Spleen (tissue), 11 donors: ENCODE results near the gene POMGNT2. TPM values are rescaled to one million over a fixed set of nuclear protein-coding genes. Genes with fewer than 3 reads are reported as not detected.

Source experiments
- DNase-seq: peaks from one replicate; pipeline ENCODE4 v3.0.0-alpha.2; 2020
- H3K27ac ChIP-seq, 8 donors: fragments of 200-600 bp; sonication (generic) in 7 of 8; 1 replicate in 4 of 8; 2 replicates in 4 of 8; pipeline versions ENCODE4 v1.5.0 to v1.8.0; 2016 to 2021; ENCODE audit warnings: inconsistent platforms in 4 of 8, mild to moderate bottlenecking in 4 of 8, moderate library complexity in 1 of 8
- H3K27me3 ChIP-seq, 7 donors: fragments of 200-600 bp; sonication (generic) in 6 of 7; replicated peaks in 1 of 7; 1 replicate in 4 of 7; 2 replicates in 3 of 7; pipeline versions ENCODE4 v1.5.0 to v1.8.0; 2016 to 2021; ENCODE audit warnings: inconsistent platforms in 3 of 7, mild to moderate bottlenecking in 1 of 7
- H3K36me3 ChIP-seq, 6 donors: fragments of 200-600 bp; sonication (generic) in 5 of 6; 1 replicate in 4 of 6; 2 replicates in 2 of 6; pipeline versions ENCODE4 v1.5.0 to v1.8.0; 2016 to 2021; ENCODE audit warnings: inconsistent platforms in 2 of 6
- H3K4me1 ChIP-seq, 6 donors: fragments of 200-600 bp; sonication (generic) in 5 of 6; 1 replicate in 3 of 6; 2 replicates in 3 of 6; pipeline versions ENCODE4 v1.5.0 to v1.8.0; 2016 to 2021; ENCODE audit warnings: inconsistent platforms in 3 of 6
- H3K4me3 ChIP-seq, 8 donors: fragments of 200-600 bp; sonication (generic) in 7 of 8; 1 replicate in 4 of 8; 2 replicates in 4 of 8; pipeline versions ENCODE4 v1.5.0 to v1.8.0; 2016 to 2021; ENCODE audit warnings: inconsistent platforms in 4 of 8, mild to moderate bottlenecking in 4 of 8, moderate library complexity in 2 of 8
- H3K9me3 ChIP-seq, 8 donors: fragments of 200-600 bp; sonication (generic) in 7 of 8; 1 replicate in 4 of 8; 2 replicates in 4 of 8; pipeline versions ENCODE4 v1.5.0 to v1.8.0; 2016 to 2021; ENCODE audit warnings: inconsistent platforms in 4 of 8
- POLR2A ChIP-seq, 3 donors: fragments of 450-650 bp; IDR thresholded peaks; one replicate each; pipeline ENCODE4 v1.5.1; 2017; ENCODE audit warnings: antibody characterized with exemption in 3 of 3, mild to moderate bottlenecking in 1 of 3
- POLR2AphosphoS5 ChIP-seq, 3 donors: sonication (generic); formaldehyde crosslinking; IDR thresholded peaks; one replicate each; pipeline ENCODE4 v1.5.1; 2017; ENCODE audit warnings: antibody characterized with exemption in 3 of 3
- WGBS, 5 donors: extraction: QIAGEN DNeasy Blood & Tissue Kit in 3 of 5; methylation state at CpG; one replicate each; pipeline versions ENCODE4 v1.1.5 to v1.1.7; 2013 to 2018; 5-methylcytosine and 5-hydroxymethylcytosine counted together
- intact Hi-C: fragments of 100-400 bp; cut with DNase I; formaldehyde crosslinking; loops from one replicate; pipeline ENCODE4 v1.15.0; 2023; ENCODE audit warnings: low total_unique reads
- polyA plus RNA-seq, 3 donors: library from polyadenylated mRNA; stranded (reverse); fragments of 200-250 nt; gene quantifications; one replicate each; pipeline ENCODE4 v1.2.1, GENCODE V29; 2013
- total RNA-seq, 7 donors: library from RNA; depleted of rRNA in 3 of 7; stranded (reverse); fragments of >200 nt in 3 of 7; fragmentation: NEBNext Ultra II Directional in 4 of 7; extraction: Animal tissue kit (Norgen Biotek cat#: 25700) in 4 of 7; gene quantifications; one replicate each; pipeline versions ENCODE4 v1.1.0 to v1.2.1, GENCODE V29; 2016 to 2021
- TF ChIP-seq, protein P1 (sequence below), 11 experiments: fragments of 200-600 bp in 7 of 11; fragments of 450-650 bp in 4 of 11; sonication (generic) in 4 of 11; IDR thresholded peaks in 8 of 11; conservative IDR thresholded peaks in 3 of 11; 1 replicate in 7 of 11; 2 replicates in 4 of 11; pipeline versions ENCODE4 v1.4.0 to v1.8.0; 2016 to 2021; ENCODE audit warnings: antibody characterized with exemption in 11 of 11, inconsistent platforms in 4 of 11, mild to moderate bottlenecking in 1 of 11
- donor health status: healthy with polysubstance abuse.
- donor health status: DM: no; HTN: no; CAD: no; lungs with moderate emphysema.
- donor health status: DM: no; HTN: no; CAD: no.
- donor health status: Bipolar disorder and iron deficiency.
- donor health status: healthy.
- donor health status: DM: no; HTN: no; CAD: no.
- donor health status: DM: yes; HTN: yes; CAD: no.

Gene POMGNT2
- total and polyA plus RNA-seq, 10 donors = 2.3 to 13.6 (median 6.4) TPM

DNA sequence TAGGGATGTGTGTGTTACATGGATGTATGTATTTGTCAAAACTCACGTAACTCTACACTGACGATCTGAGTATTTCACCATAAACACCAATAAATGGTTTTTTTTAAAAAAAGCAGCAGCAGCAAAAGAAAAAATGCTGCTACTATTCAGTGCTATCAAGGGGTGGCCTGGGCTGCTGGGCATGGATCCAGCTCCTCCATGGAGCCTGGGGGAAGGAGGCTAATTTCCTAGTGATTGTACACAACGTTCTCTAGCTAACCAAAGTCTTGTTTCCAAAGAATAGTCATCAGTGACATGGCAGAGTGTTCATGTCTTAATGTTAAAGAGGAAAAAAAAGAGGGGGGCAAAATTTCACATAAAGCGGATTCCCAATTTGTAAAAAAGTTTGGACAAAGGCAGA, 29.0 kb downstream of the POMGNT2 start:
- Histone ChIP-seq H3K4me1 (no peaks in the 10 kb centered on the region), H3K9me3 (no peaks in the 10 kb centered on the region), H3K36me3 (peaks cover 0 to 47% (median 23%) of the 10 kb centered on the region in 6 donors), H3K4me3 (no peak overlapping the region), H3K27me3 (no peaks in the 10 kb centered on the region), H3K27ac (no peak overlapping the region)
- no peak for TF ChIP-seq POLR2AphosphoS5 (IDR thresholded peaks at IDR 0.05)
- no peak for TF ChIP-seq POLR2A (IDR thresholded peaks at IDR 0.05)
- TF ChIP-seq, protein P1, sequence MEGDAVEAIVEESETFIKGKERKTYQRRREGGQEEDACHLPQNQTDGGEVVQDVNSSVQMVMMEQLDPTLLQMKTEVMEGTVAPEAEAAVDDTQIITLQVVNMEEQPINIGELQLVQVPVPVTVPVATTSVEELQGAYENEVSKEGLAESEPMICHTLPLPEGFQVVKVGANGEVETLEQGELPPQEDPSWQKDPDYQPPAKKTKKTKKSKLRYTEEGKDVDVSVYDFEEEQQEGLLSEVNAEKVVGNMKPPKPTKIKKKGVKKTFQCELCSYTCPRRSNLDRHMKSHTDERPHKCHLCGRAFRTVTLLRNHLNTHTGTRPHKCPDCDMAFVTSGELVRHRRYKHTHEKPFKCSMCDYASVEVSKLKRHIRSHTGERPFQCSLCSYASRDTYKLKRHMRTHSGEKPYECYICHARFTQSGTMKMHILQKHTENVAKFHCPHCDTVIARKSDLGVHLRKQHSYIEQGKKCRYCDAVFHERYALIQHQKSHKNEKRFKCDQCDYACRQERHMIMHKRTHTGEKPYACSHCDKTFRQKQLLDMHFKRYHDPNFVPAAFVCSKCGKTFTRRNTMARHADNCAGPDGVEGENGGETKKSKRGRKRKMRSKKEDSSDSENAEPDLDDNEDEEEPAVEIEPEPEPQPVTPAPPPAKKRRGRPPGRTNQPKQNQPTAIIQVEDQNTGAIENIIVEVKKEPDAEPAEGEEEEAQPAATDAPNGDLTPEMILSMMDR (IDR thresholded peaks at IDR 0.05 in 8 of 11, conservative IDR thresholded peaks at IDR 0.05 in 3 of 11) = no peak
- intact Hi-C loops = no loop called here
- no peak for DNase-seq
- WGBS, 5 donors = 78 to 92% (median 88%) methylated on average over 4 of the region's 4 CpGs

DNA sequence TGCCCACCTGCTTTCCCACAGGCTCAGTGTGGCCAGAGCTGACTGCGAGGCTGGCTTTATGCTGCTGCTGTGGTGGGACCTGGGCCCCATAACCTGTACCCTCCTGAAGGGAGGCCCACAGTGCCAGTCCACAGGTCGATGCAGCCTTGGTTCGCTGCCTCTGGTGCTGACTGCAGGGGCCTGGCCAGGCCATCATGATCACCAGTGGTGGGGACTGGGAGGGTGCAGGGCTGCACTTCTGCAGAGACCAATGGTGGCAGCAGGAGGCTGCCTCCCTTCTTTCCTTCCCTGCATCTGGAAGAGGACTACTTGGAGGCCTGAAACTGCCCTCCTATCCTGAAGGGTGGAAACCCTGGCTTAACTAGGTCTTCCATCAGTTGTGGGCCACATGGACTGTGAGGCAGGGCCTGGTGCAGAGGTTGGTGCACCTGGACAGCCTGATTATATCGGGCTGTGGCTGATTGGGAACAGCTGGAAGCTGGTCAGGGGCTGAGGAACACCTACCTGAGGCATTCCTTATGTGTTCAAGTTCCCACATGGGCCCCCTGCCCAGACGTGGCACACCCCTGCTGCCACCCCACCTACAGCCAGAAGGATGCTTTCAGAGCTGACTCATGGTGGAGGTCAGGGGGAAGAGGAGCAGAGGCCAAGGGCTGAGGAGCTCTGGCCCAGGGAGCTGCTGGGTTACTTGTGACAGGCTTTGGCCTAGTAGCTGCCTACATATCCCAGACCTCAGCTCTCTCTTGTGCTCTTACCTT, 29.8 kb downstream of the POMGNT2 start:
- WGBS, 5 donors = 56 to 85% (median 72%) methylated on average over 2 to 5 of the region's 5 CpGs
- DNase-seq = no peak

DNA sequence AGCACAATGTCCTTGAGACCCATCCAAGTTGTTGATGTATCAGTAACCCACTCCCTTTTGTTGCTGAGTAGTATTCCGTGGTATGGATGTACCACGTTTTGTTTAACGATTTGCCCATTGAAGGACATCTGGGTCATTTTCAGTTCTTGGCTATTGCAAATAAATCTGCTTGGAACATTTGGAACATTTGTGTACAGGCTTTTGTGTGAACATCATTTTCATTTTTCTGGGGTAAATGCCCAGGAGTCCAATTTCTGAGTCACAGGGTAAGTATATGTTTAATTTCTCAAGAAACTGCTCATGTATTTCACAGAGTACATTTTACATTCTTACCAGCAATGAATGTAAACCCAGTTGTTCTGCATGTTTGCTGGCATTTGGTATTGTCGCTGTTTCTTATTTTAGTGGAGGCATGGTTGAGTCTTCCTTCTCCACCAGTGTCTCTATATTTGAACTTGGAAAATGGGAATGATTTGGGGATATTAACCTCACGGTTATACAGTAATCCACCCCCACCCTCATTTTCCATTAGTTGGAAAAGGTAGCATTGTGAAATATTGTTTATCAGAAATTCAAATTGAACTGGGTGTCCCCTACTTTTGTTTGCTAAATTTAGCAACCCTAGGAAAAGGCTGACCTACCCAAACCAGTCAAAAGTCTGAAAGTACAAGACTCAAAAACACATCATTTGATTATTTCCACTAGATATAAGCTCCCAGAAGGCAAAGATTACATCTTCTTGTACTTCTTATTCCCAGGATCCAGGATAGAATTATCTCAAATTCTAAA, 30.8 kb downstream of the POMGNT2 start:
- intact Hi-C loops = no loop called here
- H3K4me3 ChIP-seq = no peak overlapping the region
- TF ChIP-seq, protein P1 (IDR thresholded peaks at IDR 0.05 in 8 of 11, conservative IDR thresholded peaks at IDR 0.05 in 3 of 11) = no peak
- no peak for TF ChIP-seq POLR2A (IDR thresholded peaks at IDR 0.05)
- no peak for TF ChIP-seq POLR2AphosphoS5 (IDR thresholded peaks at IDR 0.05)
- H3K36me3 ChIP-seq = peaks cover 0 to 29% (median 11%) of the 10 kb centered on the region in 6 donors
- H3K4me1 ChIP-seq = no peaks in the 10 kb centered on the region
- H3K27me3 ChIP-seq = no peaks in the 10 kb centered on the region
- 83 to 97% (median 92%) methylated on average over 5 of the region's 5 CpGs for WGBS, 5 donors
- DNase-seq = no peak
- no peaks in the 10 kb centered on the region for H3K9me3 ChIP-seq
- H3K27ac ChIP-seq = no peak overlapping the region

More for the DNA sequence above, 29.8 kb downstream of the POMGNT2 start:
- TF ChIP-seq, protein P1 (IDR thresholded peaks at IDR 0.05 in 8 of 11, conservative IDR thresholded peaks at IDR 0.05 in 3 of 11) = no peak
- no peak for TF ChIP-seq POLR2AphosphoS5 (IDR thresholded peaks at IDR 0.05)
- TF ChIP-seq POLR2A (IDR thresholded peaks at IDR 0.05) = no peak
- no peak overlapping the region for H3K4me3 ChIP-seq
- no peaks in the 10 kb centered on the region for H3K27me3 ChIP-seq
- peaks cover 0 to 39% (median 20%) of the 10 kb centered on the region in 6 donors for H3K36me3 ChIP-seq
- H3K27ac ChIP-seq = no peak overlapping the region
- no peaks in the 10 kb centered on the region for H3K9me3 ChIP-seq
- intact Hi-C loops = no loop called here
- H3K4me1 ChIP-seq = no peaks in the 10 kb centered on the region

DNA sequence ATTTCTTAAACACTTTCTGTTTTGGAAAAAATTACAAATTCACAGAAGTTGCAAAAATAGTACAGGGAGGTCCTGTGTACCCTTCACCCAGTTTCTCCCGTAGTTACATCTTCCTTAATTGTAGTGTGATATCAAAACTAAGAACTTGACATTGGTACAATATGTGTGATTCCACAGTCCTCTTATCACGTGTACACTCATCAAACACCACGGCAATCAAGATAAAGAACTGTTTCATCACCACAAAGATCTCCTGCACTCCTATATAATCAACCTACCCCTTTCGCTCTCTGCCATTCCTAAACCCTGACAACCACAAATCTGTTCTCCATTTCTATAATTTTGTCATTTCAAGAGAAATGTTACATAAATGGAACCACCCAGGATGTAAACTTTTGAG, 31.4 kb downstream of the POMGNT2 start:
- no peak for DNase-seq
- WGBS, 5 donors = 71 to 83% (median 80%) methylated on average over 4 of the region's 4 CpGs
- intact Hi-C loops = no loop called here
- Histone ChIP-seq H3K4me3 (no peak overlapping the region), H3K27me3 (no peaks in the 10 kb centered on the region), H3K4me1 (no peaks in the 10 kb centered on the region), H3K9me3 (no peaks in the 10 kb centered on the region), H3K27ac (no peak overlapping the region), H3K36me3 (peaks cover 0 to 23% (median 4%) of the 10 kb centered on the region in 6 donors)
- TF ChIP-seq POLR2AphosphoS5 (IDR thresholded peaks at IDR 0.05) (no peak), POLR2A (IDR thresholded peaks at IDR 0.05) (no peak)
- TF ChIP-seq, protein P1 (IDR thresholded peaks at IDR 0.05 in 8 of 11, conservative IDR thresholded peaks at IDR 0.05 in 3 of 11) = no peak
